Breast epithelium (tissue), 3 donors: ENCODE data around the gene PUSL1.

Source experiments
- POLR2A ChIP-seq: fragments of 450-650 bp; IDR thresholded peaks from one replicate; pipeline ENCODE4 v1.6.1; 2016; ENCODE audit warnings: antibody characterized with exemption, mild to moderate bottlenecking, moderate library complexity
- TF ChIP-seq, protein P1 (sequence below), 3 donors: fragments of 450-650 bp; IDR thresholded peaks; one replicate each; pipeline ENCODE4 v1.5.1; 2016 to 2017; ENCODE audit warnings: antibody characterized with exemption in 3 of 3, mild to moderate bottlenecking in 3 of 3, moderate library complexity in 3 of 3

- TF ChIP-seq, protein P1, sequence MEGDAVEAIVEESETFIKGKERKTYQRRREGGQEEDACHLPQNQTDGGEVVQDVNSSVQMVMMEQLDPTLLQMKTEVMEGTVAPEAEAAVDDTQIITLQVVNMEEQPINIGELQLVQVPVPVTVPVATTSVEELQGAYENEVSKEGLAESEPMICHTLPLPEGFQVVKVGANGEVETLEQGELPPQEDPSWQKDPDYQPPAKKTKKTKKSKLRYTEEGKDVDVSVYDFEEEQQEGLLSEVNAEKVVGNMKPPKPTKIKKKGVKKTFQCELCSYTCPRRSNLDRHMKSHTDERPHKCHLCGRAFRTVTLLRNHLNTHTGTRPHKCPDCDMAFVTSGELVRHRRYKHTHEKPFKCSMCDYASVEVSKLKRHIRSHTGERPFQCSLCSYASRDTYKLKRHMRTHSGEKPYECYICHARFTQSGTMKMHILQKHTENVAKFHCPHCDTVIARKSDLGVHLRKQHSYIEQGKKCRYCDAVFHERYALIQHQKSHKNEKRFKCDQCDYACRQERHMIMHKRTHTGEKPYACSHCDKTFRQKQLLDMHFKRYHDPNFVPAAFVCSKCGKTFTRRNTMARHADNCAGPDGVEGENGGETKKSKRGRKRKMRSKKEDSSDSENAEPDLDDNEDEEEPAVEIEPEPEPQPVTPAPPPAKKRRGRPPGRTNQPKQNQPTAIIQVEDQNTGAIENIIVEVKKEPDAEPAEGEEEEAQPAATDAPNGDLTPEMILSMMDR (IDR thresholded peaks at IDR 0.05) = no peak
- no peak for TF ChIP-seq POLR2A
These were observed 27.4 kb downstream of the PUSL1 start for GRCh38 chr1:1335792-1336248.
